Measurements from ENCODE around the gene STK40.

The STK40 gene

GRCh38 chr1:36369061-36369861, 16.5 kb downstream of the STK40 start:
- H3K4me1 ChIP-seq (ENCODE audit: control insufficient read depth, insufficient read depth, low read length): peaks cover 36% of the 10 kb centered on the region
- H3K9ac ChIP-seq (ENCODE audit: low read length): no peak overlapping the region
- no peaks in the 10 kb centered on the region for H3K27me3 ChIP-seq (ENCODE audit: control insufficient read depth, insufficient read depth, low read length)
- no peak overlapping the region for H3K4me3 ChIP-seq (ENCODE audit: low read depth, low read length)
- no peaks in the 10 kb centered on the region for H3K9me3 ChIP-seq (ENCODE audit: control insufficient read depth, insufficient read depth, low read depth, low read length)
- H3K36me3 ChIP-seq (ENCODE audit: control insufficient read depth, insufficient read depth, low read length): peaks cover 12% of the 10 kb centered on the region
- no peak overlapping the region for H3K27ac ChIP-seq (ENCODE audit: low read depth, low read length)

GRCh38 chr1:36367798-36368197, 17.9 kb downstream of the STK40 start:
- Histone ChIP-seq H3K27me3 (ENCODE audit: control insufficient read depth, insufficient read depth, low read length) (no peaks in the 10 kb centered on the region), H3K9ac (ENCODE audit: low read length) (no peak overlapping the region), H3K9me3 (ENCODE audit: control insufficient read depth, insufficient read depth, low read depth, low read length) (no peaks in the 10 kb centered on the region), H3K4me3 (ENCODE audit: low read depth, low read length) (no peak overlapping the region), H3K4me1 (ENCODE audit: control insufficient read depth, insufficient read depth, low read length) (peaks cover 22% of the 10 kb centered on the region), H3K36me3 (ENCODE audit: control insufficient read depth, insufficient read depth, low read length) (peaks cover 12% of the 10 kb centered on the region), H3K27ac (ENCODE audit: low read depth, low read length) (no peak overlapping the region)

GRCh38 chr1:36367066-36367465, 18.7 kb downstream of the STK40 start:
- Histone ChIP-seq H3K36me3 (ENCODE audit: control insufficient read depth, insufficient read depth, low read length) (peaks cover 20% of the 10 kb centered on the region), H3K4me1 (ENCODE audit: control insufficient read depth, insufficient read depth, low read length) (peaks cover 16% of the 10 kb centered on the region), H3K27ac (ENCODE audit: low read depth, low read length) (no peak overlapping the region), H3K27me3 (ENCODE audit: control insufficient read depth, insufficient read depth, low read length) (no peaks in the 10 kb centered on the region), H3K9me3 (ENCODE audit: control insufficient read depth, insufficient read depth, low read depth, low read length) (no peaks in the 10 kb centered on the region), H3K9ac (ENCODE audit: low read length) (no peak overlapping the region), H3K4me3 (ENCODE audit: low read depth, low read length) (no peak overlapping the region)

- H3K4me3 ChIP-seq (ENCODE audit: low read depth, low read length): no peak overlapping the region
- no peaks in the 10 kb centered on the region for H3K27me3 ChIP-seq (ENCODE audit: control insufficient read depth, insufficient read depth, low read length)
- H3K27ac ChIP-seq (ENCODE audit: low read depth, low read length): no peak overlapping the region
- H3K9ac ChIP-seq (ENCODE audit: low read length): no peak overlapping the region
- no peaks in the 10 kb centered on the region for H3K9me3 ChIP-seq (ENCODE audit: control insufficient read depth, insufficient read depth, low read depth, low read length)
- peaks cover 27% of the 10 kb centered on the region for H3K36me3 ChIP-seq (ENCODE audit: control insufficient read depth, insufficient read depth, low read length)
- peaks cover 16% of the 10 kb centered on the region for H3K4me1 ChIP-seq (ENCODE audit: control insufficient read depth, insufficient read depth, low read length)
Measured at GRCh38 chr1:36366091-36366661, 19.5 kb downstream of the STK40 start.

- H3K9ac ChIP-seq (ENCODE audit: low read length): no peak overlapping the region
- H3K27me3 ChIP-seq (ENCODE audit: control insufficient read depth, insufficient read depth, low read length): no peaks in the 10 kb centered on the region
- H3K27ac ChIP-seq (ENCODE audit: low read depth, low read length): no peak overlapping the region
- H3K36me3 ChIP-seq (ENCODE audit: control insufficient read depth, insufficient read depth, low read length): peaks cover 34% of the 10 kb centered on the region
- no peak overlapping the region for H3K4me3 ChIP-seq (ENCODE audit: low read depth, low read length)
- peaks cover 16% of the 10 kb centered on the region for H3K4me1 ChIP-seq (ENCODE audit: control insufficient read depth, insufficient read depth, low read length)
- H3K9me3 ChIP-seq (ENCODE audit: control insufficient read depth, insufficient read depth, low read depth, low read length): no peaks in the 10 kb centered on the region
Measured at GRCh38 chr1:36365381-36365780, 20.3 kb downstream of the STK40 start.

- Histone ChIP-seq H3K4me1 (ENCODE audit: control insufficient read depth, insufficient read depth, low read length) (no peaks in the 10 kb centered on the region), H3K36me3 (ENCODE audit: control insufficient read depth, insufficient read depth, low read length) (peaks cover 66% of the 10 kb centered on the region), H3K4me3 (ENCODE audit: low read depth, low read length) (no peak overlapping the region), H3K9ac (ENCODE audit: low read length) (no peak overlapping the region), H3K9me3 (ENCODE audit: control insufficient read depth, insufficient read depth, low read depth, low read length) (no peaks in the 10 kb centered on the region), H3K27me3 (ENCODE audit: control insufficient read depth, insufficient read depth, low read length) (no peaks in the 10 kb centered on the region), H3K27ac (ENCODE audit: low read depth, low read length) (no peak overlapping the region)
Measured at GRCh38 chr1:36359911-36360550, 25.7 kb downstream of the STK40 start.

GRCh38 chr1:36359383-36359782, 26.3 kb downstream of the STK40 start:
- H3K27me3 ChIP-seq (ENCODE audit: control insufficient read depth, insufficient read depth, low read length): no peaks in the 10 kb centered on the region
- H3K4me1 ChIP-seq (ENCODE audit: control insufficient read depth, insufficient read depth, low read length): no peaks in the 10 kb centered on the region
- H3K9ac ChIP-seq (ENCODE audit: low read length): no peak overlapping the region
- H3K4me3 ChIP-seq (ENCODE audit: low read depth, low read length): no peak overlapping the region
- no peaks in the 10 kb centered on the region for H3K9me3 ChIP-seq (ENCODE audit: control insufficient read depth, insufficient read depth, low read depth, low read length)
- H3K27ac ChIP-seq (ENCODE audit: low read depth, low read length): no peak overlapping the region
- peaks cover 72% of the 10 kb centered on the region for H3K36me3 ChIP-seq (ENCODE audit: control insufficient read depth, insufficient read depth, low read length)

GRCh38 chr1:36358514-36359084, 27.1 kb downstream of the STK40 start:
- Histone ChIP-seq H3K4me3 (ENCODE audit: low read depth, low read length) (no peak overlapping the region), H3K4me1 (ENCODE audit: control insufficient read depth, insufficient read depth, low read length) (no peaks in the 10 kb centered on the region), H3K27me3 (ENCODE audit: control insufficient read depth, insufficient read depth, low read length) (no peaks in the 10 kb centered on the region), H3K27ac (ENCODE audit: low read depth, low read length) (no peak overlapping the region), H3K9me3 (ENCODE audit: control insufficient read depth, insufficient read depth, low read depth, low read length) (no peaks in the 10 kb centered on the region), H3K36me3 (ENCODE audit: control insufficient read depth, insufficient read depth, low read length) (peaks cover 79% of the 10 kb centered on the region), H3K9ac (ENCODE audit: low read length) (no peak overlapping the region)

- Histone ChIP-seq H3K36me3 (ENCODE audit: control insufficient read depth, insufficient read depth, low read length) (peaks cover 88% of the 10 kb centered on the region), H3K4me1 (ENCODE audit: control insufficient read depth, insufficient read depth, low read length) (peaks cover 18% of the 10 kb centered on the region; the same call in 1 of the 2 replicates)
Measured at GRCh38 chr1:36355811-36356210, 29.9 kb downstream of the STK40 start.

GRCh38 chr1:36354486-36354885, 31.2 kb downstream of the STK40 start:
- Histone ChIP-seq H3K27ac (ENCODE audit: low read depth, low read length) (no peak overlapping the region), H3K4me3 (ENCODE audit: low read depth, low read length) (no peak overlapping the region), H3K4me1 (ENCODE audit: control insufficient read depth, insufficient read depth, low read length) (peaks cover 18% of the 10 kb centered on the region; the same call in 1 of the 2 replicates), H3K9me3 (ENCODE audit: control insufficient read depth, insufficient read depth, low read depth, low read length) (no peaks in the 10 kb centered on the region), H3K36me3 (ENCODE audit: control insufficient read depth, insufficient read depth, low read length) (peaks cover 90% of the 10 kb centered on the region), H3K27me3 (ENCODE audit: control insufficient read depth, insufficient read depth, low read length) (no peaks in the 10 kb centered on the region), H3K9ac (ENCODE audit: low read length) (no peak overlapping the region)

More at GRCh38 chr1:36355811-36356210, 29.9 kb downstream of the STK40 start:
- Histone ChIP-seq H3K9ac (ENCODE audit: low read length) (no peak overlapping the region), H3K4me3 (ENCODE audit: low read depth, low read length) (no peak overlapping the region), H3K27ac (ENCODE audit: low read depth, low read length) (no peak overlapping the region), H3K9me3 (ENCODE audit: control insufficient read depth, insufficient read depth, low read depth, low read length) (no peaks in the 10 kb centered on the region), H3K27me3 (ENCODE audit: control insufficient read depth, insufficient read depth, low read length) (no peaks in the 10 kb centered on the region)

Measured in HUES6 (cell line).